Endothelial cell of umbilical vein (primary cell): Measurements from ENCODE around the gene OTOS.

Experiments used
- CTCF ChIP-seq, 2 donors: IDR thresholded peaks; 1 replicate in 1 of 2; 2 replicates in 1 of 2; pipeline ENCODE4 v1.5.1; 2011; ENCODE audit warnings: low read length in 2 of 2, mild to moderate bottlenecking in 2 of 2, moderate library complexity in 2 of 2, control low read depth in 1 of 2, inconsistent platforms in 1 of 2, low read depth in 1 of 2; ENCODE audit not compliant: insufficient read depth in 1 of 2; ENCODE audit errors: extremely low read depth in 1 of 2
- EZH2 ChIP-seq: IDR thresholded peaks from 2 replicates; pipeline ENCODE4 v1.6.1; 2012; ENCODE audit warnings: borderline replicate concordance, low read depth, mild to moderate bottlenecking, moderate library complexity, low read length, inconsistent platforms; ENCODE audit not compliant: severe bottlenecking
- GATA2 ChIP-seq: IDR thresholded peaks from 2 replicates; pipeline ENCODE4 v1.7.0; 2011; ENCODE audit warnings: low read depth, mild to moderate bottlenecking, moderate library complexity, mixed read lengths, low read length; ENCODE audit not compliant: insufficient read length, insufficient read depth
- POLR2A ChIP-seq: IDR thresholded peaks from 2 replicates; pipeline ENCODE4 v1.6.1; 2012; ENCODE audit warnings: low read depth, mild to moderate bottlenecking, control low read depth, low read length
- POLR2AphosphoS5 ChIP-seq: IDR thresholded peaks from 2 replicates; pipeline ENCODE4 v1.6.1; 2012; ENCODE audit warnings: low read depth, mild to moderate bottlenecking, control low read depth, low read length, moderate library complexity; ENCODE audit not compliant: insufficient read depth

GRCh38 chr2:240182476-240182875, 42.0 kb upstream of the OTOS start:
- TF ChIP-seq POLR2AphosphoS5 (no peak), EZH2 (no peak), CTCF (IDR thresholded peaks at IDR 0.05; ENCODE audit: extremely low read depth in 1 of 2, insufficient read depth in 1 of 2, low read depth in 1 of 2, low read length in 2 of 2) (no peak), POLR2A (no peak), GATA2 (no peak)
